ENCODE results near the gene GDF10. TPM values are rescaled to one million over a fixed set of nuclear protein-coding genes. Genes with fewer than 3 reads are reported as not detected.

Gene GDF10
- total RNA-seq, 1 donor from 2014 or later, result 46.8 TPM

- no peaks in the 10 kb centered on the region for H3K9me3 Mint-ChIP-seq
- no peaks in the 10 kb centered on the region for H3K36me3 Mint-ChIP-seq
- TF ChIP-seq, protein P1, sequence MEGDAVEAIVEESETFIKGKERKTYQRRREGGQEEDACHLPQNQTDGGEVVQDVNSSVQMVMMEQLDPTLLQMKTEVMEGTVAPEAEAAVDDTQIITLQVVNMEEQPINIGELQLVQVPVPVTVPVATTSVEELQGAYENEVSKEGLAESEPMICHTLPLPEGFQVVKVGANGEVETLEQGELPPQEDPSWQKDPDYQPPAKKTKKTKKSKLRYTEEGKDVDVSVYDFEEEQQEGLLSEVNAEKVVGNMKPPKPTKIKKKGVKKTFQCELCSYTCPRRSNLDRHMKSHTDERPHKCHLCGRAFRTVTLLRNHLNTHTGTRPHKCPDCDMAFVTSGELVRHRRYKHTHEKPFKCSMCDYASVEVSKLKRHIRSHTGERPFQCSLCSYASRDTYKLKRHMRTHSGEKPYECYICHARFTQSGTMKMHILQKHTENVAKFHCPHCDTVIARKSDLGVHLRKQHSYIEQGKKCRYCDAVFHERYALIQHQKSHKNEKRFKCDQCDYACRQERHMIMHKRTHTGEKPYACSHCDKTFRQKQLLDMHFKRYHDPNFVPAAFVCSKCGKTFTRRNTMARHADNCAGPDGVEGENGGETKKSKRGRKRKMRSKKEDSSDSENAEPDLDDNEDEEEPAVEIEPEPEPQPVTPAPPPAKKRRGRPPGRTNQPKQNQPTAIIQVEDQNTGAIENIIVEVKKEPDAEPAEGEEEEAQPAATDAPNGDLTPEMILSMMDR (conservative IDR thresholded peaks at IDR 0.05), result no peak
- peaks cover 11% of the 10 kb centered on the region for H3K27me3 Mint-ChIP-seq
- DNase-seq (ENCODE audit: extremely low spot score, unreplicated experiment), result no peak
- H3K4me1 Mint-ChIP-seq (ENCODE audit: unreplicated experiment), result peaks cover 11% of the 10 kb centered on the region
- H3K4me3 Mint-ChIP-seq, result no peak overlapping the region
- no peak overlapping the region for H3K27ac Mint-ChIP-seq
Measured at GRCh38 chr10:47264797-47265281, 35.2 kb upstream of the GDF10 start.

DNA sequence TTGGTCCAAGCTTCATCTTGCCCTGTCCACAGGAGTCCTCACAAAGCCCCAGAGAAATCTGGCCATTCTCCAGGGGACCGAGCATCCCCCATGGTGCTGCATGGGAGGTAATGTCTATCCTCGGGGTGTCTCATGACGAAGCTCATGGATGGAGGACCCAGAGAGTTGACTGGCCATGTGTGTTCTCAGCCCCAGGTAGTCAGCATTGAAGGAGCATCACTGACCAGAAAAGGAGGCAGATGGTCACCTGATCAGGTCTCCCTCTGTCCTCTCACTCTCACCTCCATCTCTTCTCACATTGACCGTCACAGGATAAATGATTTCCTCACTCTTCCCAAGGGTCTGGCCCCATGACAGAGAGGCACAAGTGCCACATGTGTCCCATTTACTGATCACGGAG is 33.4 kb upstream of the GDF10 start:
- Mint-ChIP-seq H3K27ac (no peak overlapping the region), H3K36me3 (no peaks in the 10 kb centered on the region), H3K4me3 (no peak overlapping the region), H3K4me1 (ENCODE audit: unreplicated experiment) (peaks cover 5% of the 10 kb centered on the region), H3K9me3 (no peaks in the 10 kb centered on the region), H3K27me3 (peaks cover 10% of the 10 kb centered on the region)
- no peak for DNase-seq (ENCODE audit: extremely low spot score, unreplicated experiment)
- TF ChIP-seq, protein P1 (conservative IDR thresholded peaks at IDR 0.05), result no peak

DNA sequence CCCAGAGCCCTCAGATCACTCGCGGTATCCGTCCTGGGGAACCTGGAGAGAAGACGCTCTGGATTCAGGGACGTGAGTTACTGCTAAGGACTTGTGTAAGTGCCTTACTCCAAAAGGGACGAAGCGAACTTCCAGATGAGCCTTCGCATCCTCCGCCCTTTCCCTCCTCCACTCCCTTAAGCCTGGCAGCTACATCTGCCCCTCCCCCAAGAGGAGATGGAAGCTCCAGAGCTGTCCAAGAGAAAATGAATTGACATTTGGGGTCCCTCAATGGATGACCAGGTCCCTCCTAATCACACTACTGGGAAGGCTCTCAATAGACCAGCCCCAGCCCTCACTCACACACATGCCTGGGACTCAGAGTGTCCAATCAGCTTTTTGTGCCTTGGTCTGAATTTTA is 31.3 kb upstream of the GDF10 start:
- H3K9me3 Mint-ChIP-seq, result no peaks in the 10 kb centered on the region

GRCh38 chr10:47269294-47269693 is 30.7 kb upstream of the GDF10 start:
- no peak overlapping the region for H3K4me3 Mint-ChIP-seq
- TF ChIP-seq, protein P1 (conservative IDR thresholded peaks at IDR 0.05), result peak; percentile 44
- H3K27ac Mint-ChIP-seq, result no peak overlapping the region
- peaks cover 8% of the 10 kb centered on the region for H3K27me3 Mint-ChIP-seq
- no peaks in the 10 kb centered on the region for H3K9me3 Mint-ChIP-seq
- no peaks in the 10 kb centered on the region for H3K36me3 Mint-ChIP-seq
- no peak for DNase-seq (ENCODE audit: extremely low spot score, unreplicated experiment)
- no peaks in the 10 kb centered on the region for H3K4me1 Mint-ChIP-seq (ENCODE audit: unreplicated experiment)

More for the DNA sequence above, 31.3 kb upstream of the GDF10 start:
- Mint-ChIP-seq H3K27me3 (peaks cover 8% of the 10 kb centered on the region), H3K27ac (no peak overlapping the region), H3K4me1 (ENCODE audit: unreplicated experiment) (peaks cover under 1% of the 10 kb centered on the region), H3K4me3 (no peak overlapping the region), H3K36me3 (no peaks in the 10 kb centered on the region)
- TF ChIP-seq, protein P1 (conservative IDR thresholded peaks at IDR 0.05), result no peak
- no peak for DNase-seq (ENCODE audit: extremely low spot score, unreplicated experiment)

- no peaks in the 10 kb centered on the region for H3K9me3 Mint-ChIP-seq
- no peak overlapping the region for H3K27ac Mint-ChIP-seq
- no peak overlapping the region for H3K4me3 Mint-ChIP-seq
Measured at GRCh38 chr10:47276071-47276470, 23.9 kb upstream of the GDF10 start.

More at GRCh38 chr10:47276071-47276470, 23.9 kb upstream of the GDF10 start:
- TF ChIP-seq, protein P1 (conservative IDR thresholded peaks at IDR 0.05), result no peak
- Mint-ChIP-seq H3K27me3 (peaks cover 20% of the 10 kb centered on the region), H3K4me1 (ENCODE audit: unreplicated experiment) (no peaks in the 10 kb centered on the region), H3K36me3 (no peaks in the 10 kb centered on the region)
- no peak for DNase-seq (ENCODE audit: extremely low spot score, unreplicated experiment)

Measured in type B pancreatic cell (in vitro differentiated cells).